Neural cell (in vitro differentiated cells): ENCODE measurements around the gene TBC1D10A. TPM values are rescaled to one million over a fixed set of nuclear protein-coding genes. Genes with fewer than 3 reads are reported as not detected.

Source experiments
- H2AFZ ChIP-seq: fragments of 200-600, 300-800 bp; sonication (generic), shearing (Covaris generic); 2 replicates; pipeline ENCODE4 v1.6.0; 2014; ENCODE audit warnings: low read depth, mild to moderate bottlenecking, antibody characterized with exemption, low read length, moderate library complexity
- H3F3A ChIP-seq: fragments of 200-600 bp; shearing (Covaris generic); 2 replicates; pipeline ENCODE4 v1.6.1; 2016; ENCODE audit warnings: mild to moderate bottlenecking, moderate library complexity, mixed read lengths, antibody characterized with exemption, low read length; ENCODE audit not compliant: insufficient read depth, poor library complexity, severe bottlenecking
- H3K27ac ChIP-seq: fragments of 200-600, 300-800 bp; sonication (generic), shearing (Covaris generic); 2 replicates; pipeline ENCODE4 v1.5.1; 2014; ENCODE audit warnings: mild to moderate bottlenecking, low read length, moderate library complexity
- H3K27me3 ChIP-seq: fragments of 300-800, 200-600 bp; sonication (generic), shearing (Covaris generic); 2 replicates; pipeline ENCODE4 v1.6.0; 2014; ENCODE audit warnings: mild to moderate bottlenecking, low read depth, low read length, moderate library complexity; ENCODE audit not compliant: insufficient read depth
- H3K36me3 ChIP-seq: fragments of 300-800, 200-600 bp; sonication (generic), shearing (Covaris generic); 2 replicates; pipeline ENCODE4 v1.5.1; 2014; ENCODE audit warnings: mild to moderate bottlenecking, antibody characterized with exemption, low read length, moderate library complexity; ENCODE audit not compliant: insufficient read depth
- H3K4me2 ChIP-seq: fragments of 300-800, 200-600 bp; sonication (generic), shearing (Covaris generic); 2 replicates; pipeline ENCODE4 v1.6.0; 2014; ENCODE audit warnings: mild to moderate bottlenecking, low read length
- H3K4me3 ChIP-seq: fragments of 300-800, 200-600 bp; sonication (generic), shearing (Covaris generic); 2 replicates; pipeline ENCODE4 v1.5.1; 2014; ENCODE audit warnings: mild to moderate bottlenecking, low read length, moderate library complexity
- H3K79me2 ChIP-seq: fragments of 200-600 bp; shearing (Covaris generic); replicated peaks from 2 replicates; pipeline ENCODE4 v1.6.0; 2014; ENCODE audit warnings: mild to moderate bottlenecking, low read length, moderate library complexity; ENCODE audit not compliant: insufficient read depth
- H3K9ac ChIP-seq: fragments of 300-800, 200-600 bp; sonication (generic), shearing (Covaris generic); 2 replicates; pipeline ENCODE4 v1.6.1; 2016; ENCODE audit warnings: mild to moderate bottlenecking, low read length, mixed read lengths
- H3K9me2 ChIP-seq: fragments of 200-600 bp; shearing (Covaris generic); 2 replicates; pipeline ENCODE4 v1.6.1; 2016; ENCODE audit warnings: mild to moderate bottlenecking, low read length, mixed read lengths; ENCODE audit not compliant: insufficient read depth
- H3K9me3 ChIP-seq: fragments of 200-600, 300-800 bp; sonication (generic), shearing (Covaris generic); 2 replicates; pipeline ENCODE4 v1.6.1; 2016; ENCODE audit warnings: mild to moderate bottlenecking, mixed run types, low read length, moderate library complexity, mixed read lengths
- H4K20me1 ChIP-seq: fragments of 200-600 bp; shearing (Covaris generic); 2 replicates; pipeline ENCODE4 v1.6.1; 2016; ENCODE audit warnings: mild to moderate bottlenecking, mixed run types; ENCODE audit not compliant: insufficient read depth
- EP300 ChIP-seq: fragments of 450-650 bp; conservative IDR thresholded peaks from 2 replicates; pipeline ENCODE4 v1.6.1; 2014; ENCODE audit warnings: antibody characterized with exemption, mild to moderate bottlenecking, moderate library complexity; ENCODE audit not compliant: poor library complexity, severe bottlenecking
- EZH2 ChIP-seq: fragments of 200-600, 300-800 bp; shearing (Covaris generic), sonication (generic); IDR thresholded peaks from 2 replicates; pipeline ENCODE4 v1.6.1; 2014; ENCODE audit warnings: antibody characterized with exemption, low read length, borderline replicate concordance, mild to moderate bottlenecking; ENCODE audit not compliant: insufficient read depth, poor library complexity, severe bottlenecking
- MXI1 ChIP-seq: fragments of 450-650 bp; conservative IDR thresholded peaks from 2 replicates; pipeline ENCODE4 v1.6.1; 2014; ENCODE audit warnings: antibody characterized with exemption, mild to moderate bottlenecking; ENCODE audit not compliant: poor library complexity, severe bottlenecking
- POLR2AphosphoS5 ChIP-seq: IDR thresholded peaks from 2 replicates; pipeline ENCODE4 v1.6.1; 2012
- RAD21 ChIP-seq: fragments of 450-650 bp; conservative IDR thresholded peaks from 2 replicates; pipeline ENCODE4 v1.6.1; 2014; ENCODE audit warnings: antibody characterized with exemption, mild to moderate bottlenecking, moderate library complexity
- SMC3 ChIP-seq: fragments of 450-650 bp; conservative IDR thresholded peaks from 2 replicates; pipeline ENCODE4 v1.6.1; 2014; ENCODE audit warnings: antibody characterized with exemption, mild to moderate bottlenecking, moderate library complexity; ENCODE audit not compliant: poor library complexity
- TAF1 ChIP-seq: IDR thresholded peaks from 2 replicates; pipeline ENCODE4 v1.6.1; 2012; ENCODE audit warnings: low read depth
- polyA plus RNA-seq: library from polyadenylated mRNA; depleted of rRNA; stranded (reverse); fragments of >200 nt; gene quantifications from 2 replicates; pipeline ENCODE4 v1.2.3, GENCODE V29; 2014
- TF ChIP-seq, protein P1 (sequence below): fragments of 450-650 bp; IDR thresholded peaks from 2 replicates; pipeline ENCODE4 v1.5.1; 2014; ENCODE audit warnings: antibody characterized with exemption, mild to moderate bottlenecking, moderate library complexity; ENCODE audit not compliant: poor library complexity, severe bottlenecking
- TF ChIP-seq, protein P2 (sequence below): IDR thresholded peaks from 2 replicates; pipeline ENCODE4 v1.6.1; 2012; ENCODE audit warnings: borderline replicate concordance

Gene TBC1D10A
- polyA plus RNA-seq, 1 donor from 2014 or later = 11.9 TPM

DNA sequence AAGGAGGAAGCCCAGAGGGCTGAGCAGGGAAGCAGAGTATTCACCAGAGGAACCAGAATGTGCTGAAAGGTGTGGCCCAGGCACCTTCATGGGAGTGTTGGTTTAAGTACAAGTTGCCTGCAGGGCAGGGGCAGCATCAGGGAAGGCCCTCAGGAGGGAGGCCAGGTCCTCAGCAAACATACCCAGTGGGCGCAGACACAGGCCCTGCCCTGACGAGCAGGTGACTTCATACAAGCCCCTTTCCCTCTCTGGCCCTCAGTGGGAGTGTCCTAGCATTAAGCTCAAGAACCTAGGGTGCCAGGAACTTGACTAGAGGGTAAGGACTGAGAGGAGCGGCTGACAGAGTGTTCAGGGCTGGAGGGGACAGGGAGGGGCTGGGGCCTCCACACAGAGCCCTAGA lies 29.9 kb downstream of the TBC1D10A start:
- Histone ChIP-seq H2AFZ (no peak overlapping the region), H3K9me3 (no peaks in the 10 kb centered on the region), H3K9ac (no peak overlapping the region), H3K4me2 (no peak overlapping the region), H3K27ac (no peak overlapping the region), H3K27me3 (no peaks in the 10 kb centered on the region), H3K4me3 (no peak overlapping the region), H3K9me2 (no peaks in the 10 kb centered on the region), H4K20me1 (no peaks in the 10 kb centered on the region), H3K36me3 (no peaks in the 10 kb centered on the region), H3K79me2 (no peaks in the 10 kb centered on the region), H3F3A (no peaks in the 10 kb centered on the region)
- TF ChIP-seq EP300 (no peak), TAF1 (no peak)

DNA sequence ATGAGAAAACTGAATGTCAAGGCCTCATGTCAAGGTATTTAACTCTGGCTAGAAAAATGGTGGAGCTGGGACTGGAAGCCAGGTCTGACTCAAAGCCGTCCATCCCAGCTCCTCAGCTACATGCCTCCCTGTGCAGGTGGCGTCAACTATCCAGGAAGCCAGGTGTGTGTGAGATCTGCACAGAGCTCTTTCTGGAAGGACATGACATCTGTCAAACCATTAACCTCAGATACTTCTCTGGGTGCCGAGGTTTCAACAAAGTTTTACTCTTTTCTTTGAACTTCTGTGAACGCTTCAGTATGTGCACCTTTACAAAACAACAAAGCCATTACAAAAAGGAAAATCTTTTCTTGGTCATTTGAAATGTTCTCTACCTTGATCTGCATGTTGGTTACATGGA lies 30.4 kb downstream of the TBC1D10A start:
- no peak overlapping the region for H3K4me2 ChIP-seq
- no peaks in the 10 kb centered on the region for H3K36me3 ChIP-seq
- H3K27me3 ChIP-seq = no peaks in the 10 kb centered on the region
- no peak overlapping the region for H3K9ac ChIP-seq
- H3K27ac ChIP-seq = no peak overlapping the region
- no peak overlapping the region for H2AFZ ChIP-seq
- H3K9me3 ChIP-seq = no peaks in the 10 kb centered on the region
- no peaks in the 10 kb centered on the region for H3K9me2 ChIP-seq
- TF ChIP-seq RAD21 (no peak), POLR2AphosphoS5 (no peak), EP300 (no peak), MXI1 (no peak)
- TF ChIP-seq, protein P1, sequence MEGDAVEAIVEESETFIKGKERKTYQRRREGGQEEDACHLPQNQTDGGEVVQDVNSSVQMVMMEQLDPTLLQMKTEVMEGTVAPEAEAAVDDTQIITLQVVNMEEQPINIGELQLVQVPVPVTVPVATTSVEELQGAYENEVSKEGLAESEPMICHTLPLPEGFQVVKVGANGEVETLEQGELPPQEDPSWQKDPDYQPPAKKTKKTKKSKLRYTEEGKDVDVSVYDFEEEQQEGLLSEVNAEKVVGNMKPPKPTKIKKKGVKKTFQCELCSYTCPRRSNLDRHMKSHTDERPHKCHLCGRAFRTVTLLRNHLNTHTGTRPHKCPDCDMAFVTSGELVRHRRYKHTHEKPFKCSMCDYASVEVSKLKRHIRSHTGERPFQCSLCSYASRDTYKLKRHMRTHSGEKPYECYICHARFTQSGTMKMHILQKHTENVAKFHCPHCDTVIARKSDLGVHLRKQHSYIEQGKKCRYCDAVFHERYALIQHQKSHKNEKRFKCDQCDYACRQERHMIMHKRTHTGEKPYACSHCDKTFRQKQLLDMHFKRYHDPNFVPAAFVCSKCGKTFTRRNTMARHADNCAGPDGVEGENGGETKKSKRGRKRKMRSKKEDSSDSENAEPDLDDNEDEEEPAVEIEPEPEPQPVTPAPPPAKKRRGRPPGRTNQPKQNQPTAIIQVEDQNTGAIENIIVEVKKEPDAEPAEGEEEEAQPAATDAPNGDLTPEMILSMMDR = no peak
- H4K20me1 ChIP-seq = no peaks in the 10 kb centered on the region
- no peaks in the 10 kb centered on the region for H3F3A ChIP-seq
- H3K79me2 ChIP-seq = no peaks in the 10 kb centered on the region
- H3K4me3 ChIP-seq = no peak overlapping the region

DNA sequence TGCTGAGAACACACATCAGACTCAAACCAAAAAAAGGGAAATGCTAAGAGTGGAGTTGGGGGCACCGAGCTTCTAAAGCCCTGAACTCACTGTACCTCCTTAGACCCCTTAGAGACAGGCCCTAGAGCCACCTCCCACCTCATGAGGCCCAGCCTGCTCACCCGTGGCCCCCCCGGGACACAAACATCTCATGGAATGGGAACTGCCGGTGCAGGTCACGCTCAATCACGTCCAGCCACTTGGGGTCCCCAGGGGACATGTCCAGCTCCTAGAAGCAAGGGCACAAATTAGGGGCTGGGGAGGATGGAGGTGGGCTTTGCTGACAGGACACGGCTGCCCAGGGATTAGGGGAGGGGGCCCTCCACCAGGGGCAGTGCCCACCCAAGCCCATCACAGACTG lies 31.2 kb downstream of the TBC1D10A start:
- H3K79me2 ChIP-seq = no peaks in the 10 kb centered on the region
- H3F3A ChIP-seq = no peaks in the 10 kb centered on the region
- TF ChIP-seq SMC3 = no peak
- no peak for TF ChIP-seq MXI1
- TF ChIP-seq, protein P1 = no peak
- TF ChIP-seq POLR2AphosphoS5 = no peak
- no peak for TF ChIP-seq EZH2
- TF ChIP-seq RAD21 = no peak
- TF ChIP-seq TAF1 = no peak
- TF ChIP-seq EP300 = no peak
- TF ChIP-seq, protein P2, sequence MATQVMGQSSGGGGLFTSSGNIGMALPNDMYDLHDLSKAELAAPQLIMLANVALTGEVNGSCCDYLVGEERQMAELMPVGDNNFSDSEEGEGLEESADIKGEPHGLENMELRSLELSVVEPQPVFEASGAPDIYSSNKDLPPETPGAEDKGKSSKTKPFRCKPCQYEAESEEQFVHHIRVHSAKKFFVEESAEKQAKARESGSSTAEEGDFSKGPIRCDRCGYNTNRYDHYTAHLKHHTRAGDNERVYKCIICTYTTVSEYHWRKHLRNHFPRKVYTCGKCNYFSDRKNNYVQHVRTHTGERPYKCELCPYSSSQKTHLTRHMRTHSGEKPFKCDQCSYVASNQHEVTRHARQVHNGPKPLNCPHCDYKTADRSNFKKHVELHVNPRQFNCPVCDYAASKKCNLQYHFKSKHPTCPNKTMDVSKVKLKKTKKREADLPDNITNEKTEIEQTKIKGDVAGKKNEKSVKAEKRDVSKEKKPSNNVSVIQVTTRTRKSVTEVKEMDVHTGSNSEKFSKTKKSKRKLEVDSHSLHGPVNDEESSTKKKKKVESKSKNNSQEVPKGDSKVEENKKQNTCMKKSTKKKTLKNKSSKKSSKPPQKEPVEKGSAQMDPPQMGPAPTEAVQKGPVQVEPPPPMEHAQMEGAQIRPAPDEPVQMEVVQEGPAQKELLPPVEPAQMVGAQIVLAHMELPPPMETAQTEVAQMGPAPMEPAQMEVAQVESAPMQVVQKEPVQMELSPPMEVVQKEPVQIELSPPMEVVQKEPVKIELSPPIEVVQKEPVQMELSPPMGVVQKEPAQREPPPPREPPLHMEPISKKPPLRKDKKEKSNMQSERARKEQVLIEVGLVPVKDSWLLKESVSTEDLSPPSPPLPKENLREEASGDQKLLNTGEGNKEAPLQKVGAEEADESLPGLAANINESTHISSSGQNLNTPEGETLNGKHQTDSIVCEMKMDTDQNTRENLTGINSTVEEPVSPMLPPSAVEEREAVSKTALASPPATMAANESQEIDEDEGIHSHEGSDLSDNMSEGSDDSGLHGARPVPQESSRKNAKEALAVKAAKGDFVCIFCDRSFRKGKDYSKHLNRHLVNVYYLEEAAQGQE = no peak
- H3K27ac ChIP-seq = no peak overlapping the region
- no peak overlapping the region for H3K4me3 ChIP-seq
- H3K9me2 ChIP-seq = no peaks in the 10 kb centered on the region
- no peak overlapping the region for H2AFZ ChIP-seq
- no peak overlapping the region for H3K9ac ChIP-seq
- H3K9me3 ChIP-seq = no peaks in the 10 kb centered on the region
- no peaks in the 10 kb centered on the region for H3K27me3 ChIP-seq
- no peaks in the 10 kb centered on the region for H4K20me1 ChIP-seq
- H3K4me2 ChIP-seq = no peak overlapping the region
- no peaks in the 10 kb centered on the region for H3K36me3 ChIP-seq
